Measurements from ENCODE around the gene TBC1D8.

TBC1D8 gene

DNA sequence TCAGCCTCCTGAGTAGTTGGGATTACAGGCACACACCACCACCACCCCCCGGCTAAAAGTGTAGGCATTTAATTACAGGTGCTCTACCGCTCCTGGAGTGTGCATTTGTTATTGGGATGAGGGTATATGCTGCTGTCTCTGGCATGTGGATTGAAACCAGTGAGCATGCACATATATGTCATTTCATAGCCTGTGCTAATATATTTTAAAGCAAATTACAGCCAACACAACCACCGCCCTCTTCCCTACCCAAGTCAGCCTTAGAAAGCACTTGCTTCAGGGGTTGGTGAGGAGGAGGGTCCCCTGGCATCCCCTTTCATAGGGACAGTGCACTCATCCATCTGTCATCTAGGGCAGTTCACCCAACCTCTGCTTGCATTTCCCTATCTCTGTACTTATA, 10.5 kb upstream of the TBC1D8 start:
- no peak for DNase-seq

DNA sequence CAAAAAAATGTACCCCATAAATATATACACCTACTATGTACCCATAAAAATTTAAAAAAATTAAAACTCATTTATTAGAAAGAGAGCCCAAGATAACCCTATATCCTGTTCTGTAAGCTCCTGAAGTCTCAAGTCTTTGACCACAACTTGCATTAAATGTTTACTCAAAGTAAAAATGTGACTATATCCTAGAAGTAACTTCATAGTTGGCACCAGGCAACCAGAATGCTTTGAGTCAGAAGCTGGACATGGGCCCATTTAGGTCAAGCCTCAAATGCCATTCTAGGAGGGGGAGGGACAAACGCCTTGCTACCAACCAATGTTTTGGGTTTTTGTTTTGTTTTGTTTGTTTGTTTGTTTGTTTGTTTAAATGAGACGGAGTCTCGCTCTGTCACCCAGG, 9.3 kb upstream of the TBC1D8 start:
- DNase-seq, result no peak

- DNase-seq, result no peak
Observed at GRCh38 chr2:101159526-101159925, 8.3 kb upstream of the TBC1D8 start.

DNA sequence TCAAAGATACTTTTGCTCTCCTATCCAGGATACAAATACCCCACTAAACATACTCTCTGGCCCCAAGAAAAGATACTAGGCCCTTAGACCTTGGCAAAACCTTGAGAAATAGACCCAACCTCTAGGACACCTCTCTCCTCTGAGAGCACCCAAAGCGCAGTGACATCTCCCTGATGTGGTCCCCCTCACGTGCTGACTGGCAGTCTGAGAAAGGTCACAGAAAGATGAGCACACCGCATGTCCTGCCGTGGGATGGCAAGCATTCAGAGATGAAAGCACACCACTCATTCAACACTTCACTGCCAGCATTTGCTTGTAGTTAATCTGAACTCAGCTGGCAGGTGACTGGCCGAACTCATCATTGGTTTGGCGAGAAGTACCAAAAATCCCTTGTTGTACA, 6.1 kb upstream of the TBC1D8 start:
- no peak for DNase-seq

GRCh38 chr2:101153787-101154186, 2.6 kb upstream of the TBC1D8 start:
- no peak for DNase-seq

- no peak for DNase-seq
Observed at GRCh38 chr2:101153077-101153707, 2.0 kb upstream of the TBC1D8 start.

- peak in 1 of 2 donors; percentile 5 for DNase-seq
Observed at GRCh38 chr2:101152272-101153076, 1.3 kb upstream of the TBC1D8 start.

GRCh38 chr2:101151859-101152271, 683 bp upstream of the TBC1D8 start:
- no peak for DNase-seq

- peak in 1 of 2 donors; percentile 10 for DNase-seq
Observed at GRCh38 chr2:101150306-101151145, 656 bp downstream of the TBC1D8 start.

GRCh38 chr2:101149241-101150192, 1.7 kb downstream of the TBC1D8 start:
- DNase-seq, result no peak

DNA sequence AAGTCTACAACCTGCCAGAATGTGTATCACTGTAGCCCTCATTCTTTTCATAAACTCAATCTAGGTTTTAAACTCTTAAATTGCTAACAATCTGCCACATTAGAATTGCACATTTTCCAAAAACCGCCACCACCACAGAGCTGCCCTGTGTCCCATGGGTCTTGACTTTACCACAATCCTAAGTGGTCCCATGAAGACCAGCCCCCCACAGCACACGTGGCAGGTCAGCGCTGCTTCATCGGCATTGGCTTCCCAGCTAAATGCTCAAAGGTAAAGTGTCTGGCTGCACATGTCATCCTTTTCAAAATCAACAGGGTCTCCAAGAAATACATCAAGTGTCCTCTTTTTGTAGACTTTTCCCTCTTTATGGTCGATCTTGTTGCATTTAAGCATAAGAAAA, 2.4 kb downstream of the TBC1D8 start:
- DNase-seq, result no peak

DNA sequence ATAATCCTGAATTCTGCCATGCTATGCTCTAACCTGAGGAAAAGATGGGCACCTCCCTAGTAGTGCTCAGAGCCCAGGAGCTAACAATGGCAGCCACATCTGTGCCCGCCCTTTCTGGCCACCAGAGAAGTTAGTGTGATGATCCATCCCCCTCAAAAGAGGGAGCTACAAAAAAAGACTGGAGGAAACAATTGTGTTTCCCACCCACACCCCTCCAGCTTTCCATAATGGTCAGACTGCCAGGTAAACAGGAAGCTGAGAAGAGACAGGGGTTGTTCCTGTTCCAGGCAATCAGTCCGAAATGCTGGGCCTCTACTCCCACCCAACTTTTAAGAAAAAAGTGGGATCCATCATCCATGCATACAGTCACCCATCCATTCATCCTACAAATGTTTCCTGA, 3.2 kb downstream of the TBC1D8 start:
- no peak for DNase-seq

GRCh38 chr2:101147062-101147461, 4.1 kb downstream of the TBC1D8 start:
- DNase-seq, result no peak

GRCh38 chr2:101146535-101146934, 4.6 kb downstream of the TBC1D8 start:
- no peak for DNase-seq

DNA sequence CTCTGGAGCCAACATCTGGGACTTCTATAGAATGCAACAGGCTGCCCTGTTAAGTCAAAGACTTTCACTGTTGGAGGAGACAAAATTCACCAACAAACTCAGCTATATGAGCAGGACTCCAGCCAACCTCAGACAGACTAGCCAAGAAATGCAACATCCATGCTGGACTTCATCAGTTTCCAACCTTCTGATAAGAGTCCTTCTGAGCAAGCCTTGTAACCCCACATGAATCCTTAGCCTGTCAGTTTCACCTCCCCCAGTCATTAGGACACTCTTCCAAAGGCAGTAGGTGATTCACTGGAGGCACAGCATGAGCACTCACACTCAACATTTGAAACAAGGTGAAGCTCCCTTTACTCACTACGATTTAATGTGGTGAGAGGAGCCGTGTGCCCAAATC, 5.8 kb downstream of the TBC1D8 start:
- no peak for DNase-seq

DNA sequence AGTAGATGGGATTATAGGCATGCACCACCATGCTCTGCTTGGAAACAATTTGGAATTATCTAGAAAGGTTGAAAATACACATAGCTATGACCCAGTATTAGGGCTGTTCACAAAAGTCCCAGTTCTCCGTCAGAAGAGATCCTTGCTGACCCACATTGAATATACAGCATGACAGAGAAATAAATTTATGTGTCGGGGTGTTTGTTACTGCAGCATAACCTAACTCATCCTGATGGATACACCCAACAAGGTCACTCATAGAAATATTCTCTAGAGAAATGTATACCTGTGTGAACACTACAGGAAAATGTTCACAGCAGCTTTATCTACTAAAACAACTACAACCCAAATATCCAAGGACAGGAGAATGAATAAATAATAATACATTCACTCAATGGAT, 9.0 kb downstream of the TBC1D8 start:
- no peak for DNase-seq

- DNase-seq, result no peak
Observed at GRCh38 chr2:101140978-101141655, 10.1 kb downstream of the TBC1D8 start.

- no peak for DNase-seq
Observed at GRCh38 chr2:101140237-101140636, 10.9 kb downstream of the TBC1D8 start.

- DNase-seq, result no peak
Observed at GRCh38 chr2:101139495-101139894, 11.7 kb downstream of the TBC1D8 start.

GRCh38 chr2:101135412-101136296, 15.5 kb downstream of the TBC1D8 start:
- DNase-seq, result no peak
